ENCODE results near the gene COQ8A.

DNA sequence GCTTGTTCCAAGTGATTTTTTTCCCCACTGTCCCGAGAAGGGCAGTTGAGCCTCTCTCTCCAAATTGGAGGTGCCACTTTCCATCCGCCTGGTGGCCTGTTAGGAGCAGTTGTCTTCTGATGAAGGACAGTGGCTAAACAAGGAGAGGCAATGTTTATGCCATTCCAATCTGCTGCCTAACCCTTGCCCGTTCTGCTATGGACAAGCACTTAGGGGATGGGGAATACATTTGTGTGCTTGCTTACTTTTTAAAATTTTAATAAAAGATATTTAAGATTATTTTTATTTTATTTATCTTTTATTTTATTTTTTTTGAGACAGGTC lies 12.0 kb downstream of the COQ8A start:
- TF ChIP-seq, protein P1, sequence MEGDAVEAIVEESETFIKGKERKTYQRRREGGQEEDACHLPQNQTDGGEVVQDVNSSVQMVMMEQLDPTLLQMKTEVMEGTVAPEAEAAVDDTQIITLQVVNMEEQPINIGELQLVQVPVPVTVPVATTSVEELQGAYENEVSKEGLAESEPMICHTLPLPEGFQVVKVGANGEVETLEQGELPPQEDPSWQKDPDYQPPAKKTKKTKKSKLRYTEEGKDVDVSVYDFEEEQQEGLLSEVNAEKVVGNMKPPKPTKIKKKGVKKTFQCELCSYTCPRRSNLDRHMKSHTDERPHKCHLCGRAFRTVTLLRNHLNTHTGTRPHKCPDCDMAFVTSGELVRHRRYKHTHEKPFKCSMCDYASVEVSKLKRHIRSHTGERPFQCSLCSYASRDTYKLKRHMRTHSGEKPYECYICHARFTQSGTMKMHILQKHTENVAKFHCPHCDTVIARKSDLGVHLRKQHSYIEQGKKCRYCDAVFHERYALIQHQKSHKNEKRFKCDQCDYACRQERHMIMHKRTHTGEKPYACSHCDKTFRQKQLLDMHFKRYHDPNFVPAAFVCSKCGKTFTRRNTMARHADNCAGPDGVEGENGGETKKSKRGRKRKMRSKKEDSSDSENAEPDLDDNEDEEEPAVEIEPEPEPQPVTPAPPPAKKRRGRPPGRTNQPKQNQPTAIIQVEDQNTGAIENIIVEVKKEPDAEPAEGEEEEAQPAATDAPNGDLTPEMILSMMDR (IDR thresholded peaks at IDR 0.05) = no peak
- TF ChIP-seq, protein P2, sequence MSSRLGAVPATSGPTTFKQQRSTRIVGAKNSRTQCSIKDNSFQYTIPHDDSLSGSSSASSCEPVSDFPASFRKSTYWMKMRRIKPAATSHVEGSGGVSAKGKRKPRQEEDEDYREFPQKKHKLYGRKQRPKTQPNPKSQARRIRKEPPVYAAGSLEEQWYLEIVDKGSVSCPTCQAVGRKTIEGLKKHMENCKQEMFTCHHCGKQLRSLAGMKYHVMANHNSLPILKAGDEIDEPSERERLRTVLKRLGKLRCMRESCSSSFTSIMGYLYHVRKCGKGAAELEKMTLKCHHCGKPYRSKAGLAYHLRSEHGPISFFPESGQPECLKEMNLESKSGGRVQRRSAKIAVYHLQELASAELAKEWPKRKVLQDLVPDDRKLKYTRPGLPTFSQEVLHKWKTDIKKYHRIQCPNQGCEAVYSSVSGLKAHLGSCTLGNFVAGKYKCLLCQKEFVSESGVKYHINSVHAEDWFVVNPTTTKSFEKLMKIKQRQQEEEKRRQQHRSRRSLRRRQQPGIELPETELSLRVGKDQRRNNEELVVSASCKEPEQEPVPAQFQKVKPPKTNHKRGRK (CRISPR knock-in tag; IDR thresholded peaks at IDR 0.05; ENCODE audit: borderline replicate concordance) = no peak
- TF ChIP-seq ELF4 (CRISPR knock-in tag; IDR thresholded peaks at IDR 0.05; ENCODE audit: low read depth) (no peak), TCF7 (CRISPR knock-in tag; IDR thresholded peaks at IDR 0.05; ENCODE audit: low read depth) (no peak), RELA (CRISPR knock-in tag; IDR thresholded peaks at IDR 0.05; ENCODE audit: borderline replicate concordance) (no peak), NR3C1 (CRISPR knock-in tag; conservative IDR thresholded peaks at IDR 0.05; ENCODE audit: low read depth) (no peak), ATF1 (CRISPR knock-in tag; IDR thresholded peaks at IDR 0.05) (no peak), ZNF138 (CRISPR knock-in tag; conservative IDR thresholded peaks at IDR 0.05) (no peak), FOXK1 (CRISPR knock-in tag; IDR thresholded peaks at IDR 0.05) (no peak)
- TF ChIP-seq, protein P3, sequence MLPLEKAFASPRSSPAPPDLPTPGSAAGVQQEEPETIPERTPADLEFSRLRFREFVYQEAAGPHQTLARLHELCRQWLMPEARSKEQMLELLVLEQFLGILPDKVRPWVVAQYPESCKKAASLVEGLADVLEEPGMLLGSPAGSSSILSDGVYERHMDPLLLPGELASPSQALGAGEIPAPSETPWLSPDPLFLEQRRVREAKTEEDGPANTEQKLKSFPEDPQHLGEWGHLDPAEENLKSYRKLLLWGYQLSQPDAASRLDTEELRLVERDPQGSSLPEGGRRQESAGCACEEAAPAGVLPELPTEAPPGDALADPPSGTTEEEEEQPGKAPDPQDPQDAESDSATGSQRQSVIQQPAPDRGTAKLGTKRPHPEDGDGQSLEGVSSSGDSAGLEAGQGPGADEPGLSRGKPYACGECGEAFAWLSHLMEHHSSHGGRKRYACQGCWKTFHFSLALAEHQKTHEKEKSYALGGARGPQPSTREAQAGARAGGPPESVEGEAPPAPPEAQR (CRISPR knock-in tag; IDR thresholded peaks at IDR 0.05) = no peak

Data from WTC11 (cell line).